Measurements from ENCODE around the gene CDS2. TPM values are rescaled to one million over a fixed set of nuclear protein-coding genes. Genes with fewer than 3 reads are reported as not detected.

Gene CDS2
- polyA plus RNA-seq, 1 donor from 2014 or later = 66.7 TPM

DNA sequence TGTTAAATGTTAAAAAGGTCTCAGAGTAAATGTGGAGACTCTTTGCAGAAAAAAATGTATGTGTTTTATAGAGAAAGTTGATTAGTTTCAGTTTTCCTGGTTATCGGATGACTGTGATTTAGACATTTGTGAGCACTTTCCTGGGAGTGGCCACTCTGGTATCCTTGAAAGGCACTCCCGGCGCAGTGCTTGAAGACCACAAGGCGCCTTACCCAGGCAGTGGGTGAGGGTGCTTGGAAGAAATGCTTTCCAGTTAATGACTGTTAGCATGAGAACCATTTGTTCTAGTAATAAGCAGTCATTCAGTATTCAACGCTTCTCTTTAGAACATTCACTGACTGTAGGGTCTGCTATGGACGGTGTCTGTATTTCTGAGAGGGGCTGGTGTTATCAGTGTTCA is 7.2 kb downstream of the CDS2 start:
- Histone ChIP-seq H3K27me3 (ENCODE audit: insufficient read depth, low read depth, low read length) (no peaks in the 10 kb centered on the region), H3F3A (ENCODE audit: insufficient read depth, low read length, poor library complexity, severe bottlenecking) (no peaks in the 10 kb centered on the region), H3K9me2 (ENCODE audit: insufficient read depth, low read length) (no peaks in the 10 kb centered on the region), H4K20me1 (ENCODE audit: insufficient read depth) (peaks cover 6% of the 10 kb centered on the region), H3K4me2 (ENCODE audit: low read length) (no peak overlapping the region), H3K9ac (ENCODE audit: low read length) (no peak overlapping the region), H3K27ac (ENCODE audit: low read length) (no peak overlapping the region), H3K4me3 (ENCODE audit: low read length) (no peak overlapping the region), H2AFZ (ENCODE audit: low read depth, low read length) (no peak overlapping the region), H3K36me3 (ENCODE audit: insufficient read depth, low read length) (no peaks in the 10 kb centered on the region), H3K79me2 (replicated peaks; ENCODE audit: insufficient read depth, low read length) (peaks cover 80% of the 10 kb centered on the region), H3K9me3 (ENCODE audit: low read length) (no peaks in the 10 kb centered on the region)
- TF ChIP-seq, protein P1, sequence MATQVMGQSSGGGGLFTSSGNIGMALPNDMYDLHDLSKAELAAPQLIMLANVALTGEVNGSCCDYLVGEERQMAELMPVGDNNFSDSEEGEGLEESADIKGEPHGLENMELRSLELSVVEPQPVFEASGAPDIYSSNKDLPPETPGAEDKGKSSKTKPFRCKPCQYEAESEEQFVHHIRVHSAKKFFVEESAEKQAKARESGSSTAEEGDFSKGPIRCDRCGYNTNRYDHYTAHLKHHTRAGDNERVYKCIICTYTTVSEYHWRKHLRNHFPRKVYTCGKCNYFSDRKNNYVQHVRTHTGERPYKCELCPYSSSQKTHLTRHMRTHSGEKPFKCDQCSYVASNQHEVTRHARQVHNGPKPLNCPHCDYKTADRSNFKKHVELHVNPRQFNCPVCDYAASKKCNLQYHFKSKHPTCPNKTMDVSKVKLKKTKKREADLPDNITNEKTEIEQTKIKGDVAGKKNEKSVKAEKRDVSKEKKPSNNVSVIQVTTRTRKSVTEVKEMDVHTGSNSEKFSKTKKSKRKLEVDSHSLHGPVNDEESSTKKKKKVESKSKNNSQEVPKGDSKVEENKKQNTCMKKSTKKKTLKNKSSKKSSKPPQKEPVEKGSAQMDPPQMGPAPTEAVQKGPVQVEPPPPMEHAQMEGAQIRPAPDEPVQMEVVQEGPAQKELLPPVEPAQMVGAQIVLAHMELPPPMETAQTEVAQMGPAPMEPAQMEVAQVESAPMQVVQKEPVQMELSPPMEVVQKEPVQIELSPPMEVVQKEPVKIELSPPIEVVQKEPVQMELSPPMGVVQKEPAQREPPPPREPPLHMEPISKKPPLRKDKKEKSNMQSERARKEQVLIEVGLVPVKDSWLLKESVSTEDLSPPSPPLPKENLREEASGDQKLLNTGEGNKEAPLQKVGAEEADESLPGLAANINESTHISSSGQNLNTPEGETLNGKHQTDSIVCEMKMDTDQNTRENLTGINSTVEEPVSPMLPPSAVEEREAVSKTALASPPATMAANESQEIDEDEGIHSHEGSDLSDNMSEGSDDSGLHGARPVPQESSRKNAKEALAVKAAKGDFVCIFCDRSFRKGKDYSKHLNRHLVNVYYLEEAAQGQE (IDR thresholded peaks at IDR 0.05; ENCODE audit: borderline replicate concordance) = no peak
- no peak for TF ChIP-seq SMC3 (conservative IDR thresholded peaks at IDR 0.05; ENCODE audit: poor library complexity)
- no peak for TF ChIP-seq EP300 (conservative IDR thresholded peaks at IDR 0.05; ENCODE audit: poor library complexity, severe bottlenecking)
- TF ChIP-seq EZH2 (IDR thresholded peaks at IDR 0.05; ENCODE audit: borderline replicate concordance, insufficient read depth, low read length, poor library complexity, severe bottlenecking) = no peak
- TF ChIP-seq MXI1 (conservative IDR thresholded peaks at IDR 0.05; ENCODE audit: poor library complexity, severe bottlenecking) = no peak
- no peak for TF ChIP-seq RAD21 (conservative IDR thresholded peaks at IDR 0.05)
- TF ChIP-seq TAF1 (IDR thresholded peaks at IDR 0.05; ENCODE audit: low read depth) = no peak
- TF ChIP-seq, protein P2, sequence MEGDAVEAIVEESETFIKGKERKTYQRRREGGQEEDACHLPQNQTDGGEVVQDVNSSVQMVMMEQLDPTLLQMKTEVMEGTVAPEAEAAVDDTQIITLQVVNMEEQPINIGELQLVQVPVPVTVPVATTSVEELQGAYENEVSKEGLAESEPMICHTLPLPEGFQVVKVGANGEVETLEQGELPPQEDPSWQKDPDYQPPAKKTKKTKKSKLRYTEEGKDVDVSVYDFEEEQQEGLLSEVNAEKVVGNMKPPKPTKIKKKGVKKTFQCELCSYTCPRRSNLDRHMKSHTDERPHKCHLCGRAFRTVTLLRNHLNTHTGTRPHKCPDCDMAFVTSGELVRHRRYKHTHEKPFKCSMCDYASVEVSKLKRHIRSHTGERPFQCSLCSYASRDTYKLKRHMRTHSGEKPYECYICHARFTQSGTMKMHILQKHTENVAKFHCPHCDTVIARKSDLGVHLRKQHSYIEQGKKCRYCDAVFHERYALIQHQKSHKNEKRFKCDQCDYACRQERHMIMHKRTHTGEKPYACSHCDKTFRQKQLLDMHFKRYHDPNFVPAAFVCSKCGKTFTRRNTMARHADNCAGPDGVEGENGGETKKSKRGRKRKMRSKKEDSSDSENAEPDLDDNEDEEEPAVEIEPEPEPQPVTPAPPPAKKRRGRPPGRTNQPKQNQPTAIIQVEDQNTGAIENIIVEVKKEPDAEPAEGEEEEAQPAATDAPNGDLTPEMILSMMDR (IDR thresholded peaks at IDR 0.05; ENCODE audit: poor library complexity, severe bottlenecking) = no peak
- TF ChIP-seq POLR2AphosphoS5 (IDR thresholded peaks at IDR 0.05) = no peak

DNA sequence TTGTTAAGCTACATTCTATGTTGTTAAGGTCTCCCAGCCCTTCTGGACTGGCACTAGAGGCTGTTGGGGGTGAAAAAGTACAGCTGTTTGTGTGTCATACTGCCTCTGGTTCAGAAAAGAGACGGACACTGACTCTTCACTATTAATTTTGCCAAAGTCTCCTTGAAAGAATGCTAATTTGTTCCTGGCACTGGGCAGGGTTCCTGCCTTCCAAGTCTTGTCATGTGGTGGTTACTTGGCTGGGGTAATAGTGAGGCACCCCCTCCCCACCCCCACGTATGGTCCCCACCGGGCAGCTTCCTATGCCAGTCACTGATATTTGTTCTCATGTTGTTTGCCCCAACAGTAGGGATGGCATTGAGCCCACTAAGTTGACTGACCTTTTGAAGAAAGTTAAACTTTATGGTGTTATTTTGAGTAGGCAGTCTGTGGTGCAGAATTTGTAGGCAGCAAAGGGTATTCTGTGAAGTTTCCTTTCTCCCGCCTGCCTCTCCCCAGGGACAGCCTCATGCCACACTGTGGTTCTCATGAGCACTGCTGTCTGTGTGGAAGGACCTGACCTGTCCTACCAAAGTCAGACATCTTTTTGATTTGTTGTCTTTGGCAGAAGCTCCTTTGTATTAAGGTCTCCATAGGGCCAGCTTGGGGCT is 8.7 kb downstream of the CDS2 start:
- H3K4me2 ChIP-seq (ENCODE audit: low read length) = no peak overlapping the region
- H3K9ac ChIP-seq (ENCODE audit: low read length) = no peak overlapping the region
- TF ChIP-seq MXI1 (conservative IDR thresholded peaks at IDR 0.05; ENCODE audit: poor library complexity, severe bottlenecking) (no peak), EP300 (conservative IDR thresholded peaks at IDR 0.05; ENCODE audit: poor library complexity, severe bottlenecking) (no peak)
- H3K9me2 ChIP-seq (ENCODE audit: insufficient read depth, low read length) = no peaks in the 10 kb centered on the region
- H3K4me3 ChIP-seq (ENCODE audit: low read length) = no peak overlapping the region
- H2AFZ ChIP-seq (ENCODE audit: low read depth, low read length) = no peak overlapping the region
- no peak overlapping the region for H3K27ac ChIP-seq (ENCODE audit: low read length)
- H3F3A ChIP-seq (ENCODE audit: insufficient read depth, low read length, poor library complexity, severe bottlenecking) = no peaks in the 10 kb centered on the region
- H3K36me3 ChIP-seq (ENCODE audit: insufficient read depth, low read length) = no peaks in the 10 kb centered on the region
- H3K79me2 ChIP-seq (replicated peaks; ENCODE audit: insufficient read depth, low read length) = peaks cover 76% of the 10 kb centered on the region
- H3K9me3 ChIP-seq (ENCODE audit: low read length) = no peaks in the 10 kb centered on the region
- peaks cover 6% of the 10 kb centered on the region for H4K20me1 ChIP-seq (ENCODE audit: insufficient read depth)
- no peaks in the 10 kb centered on the region for H3K27me3 ChIP-seq (ENCODE audit: insufficient read depth, low read depth, low read length)
